CD4-positive, alpha-beta T cell treated with Interleukin-6 at 100 ng/mL for 8 hours (primary cell): Measurements from ENCODE around the gene DYTN.

Experiments
- DNase-seq: peaks from one replicate; pipeline ENCODE4 v3.0.0-alpha.2; 2020; ENCODE audit warnings: mixed read lengths, low spot score

The DYTN gene

GRCh38 chr2:206614811-206615210 lies 103.4 kb downstream of the DYTN start:
- DNase-seq, result no peak

GRCh38 chr2:206611736-206612135 lies 106.5 kb downstream of the DYTN start:
- no peak for DNase-seq

DNA sequence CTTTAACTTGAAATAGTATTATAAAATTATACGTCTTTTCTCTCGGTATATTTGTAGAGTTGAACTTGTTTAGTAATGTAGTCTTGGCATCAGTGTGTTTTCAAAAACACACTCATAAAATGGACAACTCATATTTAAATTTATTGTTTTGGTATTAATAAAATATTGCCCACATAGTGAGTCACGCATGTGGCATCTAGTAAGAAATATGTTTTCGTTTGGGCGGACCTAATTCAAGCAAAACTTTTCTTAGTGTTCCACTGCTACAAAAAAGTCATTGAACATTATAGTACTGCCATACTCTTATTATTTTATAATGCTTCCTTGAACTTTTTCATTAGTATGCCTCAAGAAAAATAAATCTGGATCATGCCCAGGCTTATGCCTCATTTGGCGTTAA lies 107.0 kb downstream of the DYTN start:
- DNase-seq, result no peak

- no peak for DNase-seq
Measured at GRCh38 chr2:206610451-206610850, 107.7 kb downstream of the DYTN start.

GRCh38 chr2:206603243-206603642 lies 115.0 kb downstream of the DYTN start:
- DNase-seq, result no peak
